ACC112 (cell line): ENCODE measurements around the gene TFIP11.

Experiments
- H2AFZ ChIP-seq: fragments of 200-600 bp; sonication (generic); one replicate; pipeline ENCODE4 v1.6.0; 2017; ENCODE audit warnings: antibody characterized with exemption, low read length; ENCODE audit not compliant: unreplicated experiment
- H3K27ac ChIP-seq: fragments of 200-600 bp; sonication (generic); 2 replicates; pipeline ENCODE4 v1.5.1; 2014; ENCODE audit warnings: low read depth, mild to moderate bottlenecking, antibody characterized with exemption, low read length, moderate library complexity
- H3K27me3 ChIP-seq: fragments of 200-600 bp; sonication (generic); 2 replicates; pipeline ENCODE4 v1.6.1; 2014; ENCODE audit warnings: mild to moderate bottlenecking, antibody characterized with exemption, low read length, moderate library complexity, mixed read lengths; ENCODE audit not compliant: insufficient read depth
- H3K36me3 ChIP-seq: fragments of 200-600 bp; sonication (generic); 2 replicates; pipeline ENCODE4 v1.6.1; 2016; ENCODE audit warnings: mild to moderate bottlenecking, antibody characterized with exemption, low read length, moderate library complexity, mixed read lengths; ENCODE audit not compliant: insufficient read depth
- H3K4me1 ChIP-seq: fragments of 200-600 bp; sonication (generic); one replicate; pipeline ENCODE4 v1.6.1; 2016; ENCODE audit warnings: low read length, mixed read lengths; ENCODE audit not compliant: insufficient read depth, unreplicated experiment, control insufficient read depth
- H3K4me3 ChIP-seq: fragments of 200-600 bp; sonication (generic); 2 replicates; pipeline ENCODE4 v1.5.1; 2014; ENCODE audit warnings: mild to moderate bottlenecking, low read depth, low read length
- H3K79me2 ChIP-seq: fragments of 200-600 bp; sonication (generic); one replicate; pipeline ENCODE4 v1.6.0; 2016; ENCODE audit warnings: low read length; ENCODE audit not compliant: control insufficient read depth, unreplicated experiment, insufficient read depth

Gene TFIP11

DNA sequence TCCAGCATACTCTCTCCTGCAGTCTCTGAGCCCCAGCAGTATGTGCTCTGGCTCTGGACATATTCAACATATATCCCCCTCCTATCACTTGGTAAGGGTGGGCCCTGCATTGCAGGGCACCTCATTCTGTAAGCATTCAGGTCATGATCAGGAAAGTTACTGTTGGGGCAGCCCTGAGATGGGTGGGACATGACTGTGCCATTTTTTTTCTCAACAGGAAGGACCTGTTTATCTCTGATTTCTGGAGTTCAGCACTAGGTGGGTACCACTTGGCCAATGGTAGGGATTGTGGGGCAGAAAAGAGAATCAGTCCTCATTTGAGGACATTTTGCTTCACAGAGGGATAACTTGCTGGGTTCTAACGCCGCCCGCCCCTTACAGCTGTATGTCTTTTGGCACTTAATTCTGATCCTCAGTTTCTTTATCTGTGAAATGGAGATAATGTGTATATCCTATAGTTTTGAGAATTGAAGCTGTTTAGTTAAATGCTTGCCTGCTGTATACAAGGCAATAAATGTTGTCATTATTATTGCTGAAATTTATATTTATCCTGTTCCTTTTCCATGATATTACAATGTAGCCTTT is 26.4 kb downstream of the TFIP11 start:
- no peaks in the 10 kb centered on the region for H3K27me3 ChIP-seq
- peaks cover 8% of the 10 kb centered on the region for H3K4me1 ChIP-seq
- H3K36me3 ChIP-seq = peaks cover 10% of the 10 kb centered on the region; the same call in 1 of the 2 replicates
- no peak overlapping the region for H3K4me3 ChIP-seq
- no peak overlapping the region for H2AFZ ChIP-seq
- peaks cover 24% of the 10 kb centered on the region for H3K79me2 ChIP-seq
- H3K27ac ChIP-seq = no peak overlapping the region

DNA sequence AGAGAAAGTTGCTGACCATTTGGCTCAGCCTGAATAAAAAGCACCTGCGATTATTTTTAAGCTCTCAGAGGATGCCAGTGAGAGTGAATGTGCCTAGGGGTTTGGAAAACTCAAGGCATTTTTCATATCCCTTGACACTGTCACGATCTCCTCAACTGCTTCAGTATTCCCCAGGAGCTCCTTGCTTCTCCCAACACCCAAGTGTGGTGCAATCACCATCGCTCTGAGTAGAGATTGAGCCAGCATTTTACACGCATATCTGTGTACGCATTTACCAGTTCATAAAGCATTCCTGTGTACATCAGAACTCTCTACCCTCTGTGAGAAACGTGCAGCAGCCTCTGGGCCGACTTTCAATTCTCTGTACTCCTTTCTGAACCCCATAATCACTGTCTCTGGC is 27.3 kb downstream of the TFIP11 start:
- Histone ChIP-seq H3K4me3 (peak overlapping the region; percentile 85), H3K4me1 (peaks cover 8% of the 10 kb centered on the region), H3K27ac (no peak overlapping the region), H2AFZ (no peak overlapping the region), H3K36me3 (peaks cover 10% of the 10 kb centered on the region; the same call in 1 of the 2 replicates), H3K27me3 (no peaks in the 10 kb centered on the region), H3K79me2 (peaks cover 25% of the 10 kb centered on the region)

GRCh38 chr22:26484360-26484706 is 27.9 kb downstream of the TFIP11 start:
- peaks cover 8% of the 10 kb centered on the region for H3K4me1 ChIP-seq

GRCh38 chr22:26483439-26484359 is 28.6 kb downstream of the TFIP11 start, which contains the start of the genes HPS4 and SRRD:
Gene HPS4, minus strand, starts transcription at chr22:26483783. Its CDS starts 2,021 bp downstream, at chr22:26481762.
Gene SRRD, plus strand, starts transcription at chr22:26483877. Its CDS starts 14 bp downstream, at chr22:26483891.
- H3K27me3 ChIP-seq = no peaks in the 10 kb centered on the region
- H3K27ac ChIP-seq = peak within 1 kb of the TSS; percentile 44
- H2AFZ ChIP-seq = peak within 1 kb of the TSS; percentile 61
- peaks cover 9% of the 10 kb centered on the region; the same call in 1 of the 2 replicates for H3K36me3 ChIP-seq
- H3K79me2 ChIP-seq = peaks cover 25% of the 10 kb centered on the region
- peaks cover 8% of the 10 kb centered on the region for H3K4me1 ChIP-seq
- H3K4me3 ChIP-seq = peak within 1 kb of the TSS; percentile 85

More at GRCh38 chr22:26484360-26484706, 27.9 kb downstream of the TFIP11 start:
- Histone ChIP-seq H3K27me3 (no peaks in the 10 kb centered on the region), H3K4me3 (peak overlapping the region; percentile 85), H3K27ac (peak overlapping the region; percentile 44; the same call in 1 of the 2 replicates), H3K79me2 (peaks cover 25% of the 10 kb centered on the region), H3K36me3 (peaks cover 10% of the 10 kb centered on the region; the same call in 1 of the 2 replicates), H2AFZ (no peak overlapping the region)

DNA sequence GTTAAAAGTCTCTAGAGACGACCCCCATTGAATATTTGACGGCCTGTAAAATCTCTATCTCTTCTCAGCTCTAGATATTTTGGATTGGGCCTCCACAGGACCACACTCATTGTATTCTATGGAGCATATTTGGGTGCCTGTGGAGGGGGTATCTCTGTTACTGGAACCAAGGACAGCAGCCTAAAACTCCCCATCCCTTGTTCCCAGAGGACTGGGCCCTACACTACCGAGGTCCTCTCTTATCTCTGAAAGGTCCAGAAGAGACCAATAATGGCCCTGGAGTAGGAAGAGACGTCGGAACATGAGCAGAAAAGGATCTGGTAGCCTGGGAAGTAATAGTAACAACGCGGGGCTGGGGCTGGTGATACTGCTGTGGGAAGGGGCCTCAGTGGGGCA is 29.2 kb downstream of the TFIP11 start:
- Histone ChIP-seq H2AFZ (peak overlapping the region; percentile 51), H3K27me3 (no peaks in the 10 kb centered on the region), H3K27ac (peak overlapping the region; percentile 44; the same call in 1 of the 2 replicates), H3K79me2 (peaks cover 25% of the 10 kb centered on the region), H3K36me3 (peaks cover 2% of the 10 kb centered on the region; the same call in 1 of the 2 replicates), H3K4me3 (peak overlapping the region; percentile 85), H3K4me1 (peaks cover 8% of the 10 kb centered on the region)

- Histone ChIP-seq H3K79me2 (peaks cover 25% of the 10 kb centered on the region), H2AFZ (no peak overlapping the region), H3K4me3 (no peak overlapping the region), H3K27me3 (no peaks in the 10 kb centered on the region), H3K36me3 (peaks cover 5% of the 10 kb centered on the region), H3K4me1 (peaks cover 8% of the 10 kb centered on the region), H3K27ac (no peak overlapping the region)
These were observed 30.1 kb downstream of the TFIP11 start for GRCh38 chr22:26482161-26482560.

DNA sequence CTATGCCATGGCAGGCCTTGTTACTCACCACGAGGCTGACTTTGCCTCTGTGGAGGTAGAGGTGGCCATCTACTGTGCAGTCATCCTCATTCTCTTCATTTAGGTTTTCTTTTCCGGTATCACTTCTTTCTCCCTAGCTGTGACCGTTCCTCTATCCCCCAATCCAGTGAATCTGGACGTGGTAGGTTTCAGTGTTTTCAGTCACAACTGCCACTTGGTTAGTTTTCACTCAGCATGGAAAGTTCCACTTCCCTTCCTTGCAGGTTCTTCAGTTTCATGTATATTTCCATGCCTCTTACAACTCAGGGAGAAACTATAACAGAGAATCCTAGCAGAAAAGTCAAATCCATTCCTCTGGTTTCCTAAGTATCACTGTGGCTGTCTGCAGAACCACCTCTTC is 30.6 kb downstream of the TFIP11 start:
- H3K4me3 ChIP-seq = no peak overlapping the region
- H3K79me2 ChIP-seq = peaks cover 25% of the 10 kb centered on the region
- H3K36me3 ChIP-seq = peaks cover 5% of the 10 kb centered on the region
- no peaks in the 10 kb centered on the region for H3K27me3 ChIP-seq
- peaks cover 8% of the 10 kb centered on the region for H3K4me1 ChIP-seq
- no peak overlapping the region for H2AFZ ChIP-seq
- no peak overlapping the region for H3K27ac ChIP-seq

GRCh38 chr22:26481112-26481693 is 31.1 kb downstream of the TFIP11 start:
- Histone ChIP-seq H3K27ac (no peak overlapping the region), H3K36me3 (peaks cover 5% of the 10 kb centered on the region), H2AFZ (no peak overlapping the region), H3K4me1 (peaks cover 8% of the 10 kb centered on the region), H3K79me2 (peaks cover 25% of the 10 kb centered on the region), H3K4me3 (no peak overlapping the region), H3K27me3 (no peaks in the 10 kb centered on the region)

DNA sequence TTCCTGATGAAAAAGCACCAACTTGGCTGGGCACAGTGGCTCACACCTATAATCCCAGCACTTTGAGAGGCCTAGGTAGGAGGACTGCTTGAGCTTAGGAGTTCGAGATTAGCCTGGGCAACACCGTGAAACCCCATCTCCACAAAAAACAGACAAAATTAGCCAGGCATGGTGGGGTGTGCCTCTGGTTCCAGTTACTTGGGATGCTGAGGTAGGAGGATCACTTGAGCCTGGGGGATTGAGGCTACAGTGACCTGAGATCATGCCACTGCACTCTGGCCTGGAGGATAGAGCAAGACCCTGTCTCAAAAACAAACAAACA is 31.7 kb downstream of the TFIP11 start:
- H3K27ac ChIP-seq = no peak overlapping the region
- H3K36me3 ChIP-seq = peaks cover 5% of the 10 kb centered on the region
- no peaks in the 10 kb centered on the region for H3K27me3 ChIP-seq
- H2AFZ ChIP-seq = no peak overlapping the region
- peaks cover 20% of the 10 kb centered on the region for H3K79me2 ChIP-seq
- no peak overlapping the region for H3K4me3 ChIP-seq
- peaks cover 8% of the 10 kb centered on the region for H3K4me1 ChIP-seq

DNA sequence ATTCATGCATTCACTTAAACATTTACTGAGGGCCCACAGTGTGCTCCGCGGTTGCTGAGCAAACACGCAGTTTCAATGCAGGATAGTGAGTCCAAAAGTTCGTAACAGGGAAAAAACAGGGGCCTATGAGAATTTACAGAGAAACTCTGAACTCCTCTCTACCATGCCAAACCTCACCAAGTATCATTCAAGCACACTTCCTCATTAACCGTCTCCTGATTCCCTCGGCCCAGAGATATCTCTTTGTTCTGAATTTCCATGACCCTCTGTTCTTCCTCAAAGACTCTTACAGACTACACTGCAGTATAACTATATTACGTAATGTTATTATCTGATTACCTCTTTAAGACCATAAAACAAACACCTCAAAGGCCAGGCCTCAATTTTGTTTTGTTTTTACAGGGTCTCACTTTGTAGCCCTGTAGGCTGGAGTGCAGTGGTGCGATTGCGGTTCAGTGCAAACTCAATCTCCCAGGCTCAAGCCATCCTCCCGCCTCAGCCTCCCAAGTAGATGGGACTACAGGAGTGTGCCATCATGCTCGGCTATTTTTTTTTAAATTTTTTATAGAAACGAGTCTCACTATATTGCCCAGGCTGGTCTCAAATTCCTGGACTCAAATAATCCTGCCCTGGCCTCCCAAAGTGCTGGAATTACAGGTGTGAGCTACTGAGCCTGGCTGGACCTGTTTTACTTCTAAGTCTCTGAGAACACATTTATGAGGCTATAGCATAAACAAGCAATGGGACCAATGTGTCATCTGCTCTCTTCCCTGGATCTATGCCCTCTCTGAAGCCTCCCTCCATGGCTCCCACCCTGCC is 32.3 kb downstream of the TFIP11 start:
- 0 out of 2 replicates have a peak overlapping the region, but pooled peaks have one; percentile 32 for H3K4me3 ChIP-seq
- H3K4me1 ChIP-seq = peaks cover 8% of the 10 kb centered on the region
- H3K79me2 ChIP-seq = peaks cover 20% of the 10 kb centered on the region
- H3K27me3 ChIP-seq = no peaks in the 10 kb centered on the region
- H2AFZ ChIP-seq = no peak overlapping the region
- H3K27ac ChIP-seq = no peak overlapping the region
- H3K36me3 ChIP-seq = peaks cover 5% of the 10 kb centered on the region
